Caco-2 (cell line): ENCODE measurements around the gene BCAR1. TPM values are rescaled to one million over a fixed set of nuclear protein-coding genes. Genes with fewer than 3 reads are reported as not detected.
"Not testable (repeated sequence)": the region's sequence is repeated elsewhere in the genome, so short reads cannot be mapped to it uniquely, and the experiment has no call there.

Experiments used
- BruUV-seq: library from RNA; stranded (reverse); fragments of 400-500 nt; replicated peaks from 2 replicates; lab custom pipeline; 2021; lab: Mats Ljungman, UMichigan
- CTCF ChIA-PET: fragments of 300-600 bp; sonication (Branson Sonifier 250); formaldehyde crosslinking; loops from one replicate; lab custom pipeline; 2022; ENCODE audit warnings: antibody characterized with exemption; lab: Charles Lee
- POLR2A ChIA-PET: fragments of 300-600 bp; sonication (Branson Sonifier 250); formaldehyde crosslinking; loops from one replicate; lab custom pipeline; 2022; ENCODE audit warnings: antibody characterized with exemption; lab: Charles Lee
- DNase-seq, 2 experiments: peaks; one replicate each; pipeline versions ENCODE4 v3.0.0 to v3.0.0-alpha.2; 2020 to 2022
- H3K27me3 ChIP-seq: replicated peaks from 2 replicates; pipeline ENCODE4 v1.6.0; 2011; ENCODE audit warnings: low read length; ENCODE audit not compliant: control insufficient read depth, insufficient read depth
- H3K36me3 ChIP-seq: 2 replicates; pipeline ENCODE4 v1.5.1; 2011; ENCODE audit warnings: low read length; ENCODE audit not compliant: control insufficient read depth, insufficient read depth
- H3K4me1 ChIP-seq: fragments of 250-450 bp; sonication (Bioruptor Pico); 2 replicates; pipeline ENCODE4 v1.5.1; 2020; ENCODE audit warnings: mild to moderate bottlenecking
- H3K4me3 ChIP-seq: 2 replicates; pipeline ENCODE4 v1.5.1; 2011; ENCODE audit warnings: low read depth, mild to moderate bottlenecking, control low read depth, low read length
- H3K9me3 ChIP-seq: fragments of 250-450 bp; sonication (Bioruptor Pico); 2 replicates; pipeline ENCODE4 v1.5.1; 2020; ENCODE audit warnings: mild to moderate bottlenecking, moderate library complexity
- H3K27ac Mint-ChIP-seq: one replicate; pipeline ENCODE4 v1.8.0; 2022; ENCODE audit warnings: mixed read lengths; ENCODE audit not compliant: unreplicated experiment
- H3K27me3 Mint-ChIP-seq: one replicate; pipeline ENCODE4 v1.8.0; 2022; ENCODE audit warnings: mixed read lengths; ENCODE audit not compliant: insufficient read depth, unreplicated experiment
- H3K36me3 Mint-ChIP-seq: one replicate; pipeline ENCODE4 v1.8.0; 2022; ENCODE audit warnings: mild to moderate bottlenecking, mixed read lengths; ENCODE audit not compliant: insufficient read depth, unreplicated experiment
- H3K4me1 Mint-ChIP-seq: one replicate; pipeline ENCODE4 v1.8.0; 2022; ENCODE audit warnings: low read depth, mixed read lengths; ENCODE audit not compliant: unreplicated experiment
- H3K4me3 Mint-ChIP-seq: one replicate; pipeline ENCODE4 v1.8.0; 2022; ENCODE audit warnings: mild to moderate bottlenecking, moderate library complexity, mixed read lengths; ENCODE audit not compliant: unreplicated experiment
- H3K9me3 Mint-ChIP-seq: one replicate; pipeline ENCODE4 v1.8.0; 2022; ENCODE audit warnings: mixed read lengths; ENCODE audit not compliant: unreplicated experiment
- CTCF ChIP-seq, 2 experiments: fragments of 200-600 bp in 1 of 2; IDR thresholded peaks; 1 replicate in 1 of 2; 2 replicates in 1 of 2; pipeline versions ENCODE4 v1.5.1 to v1.8.0; 2011 to 2022; ENCODE audit warnings: antibody characterized with exemption in 1 of 2, control low read depth in 1 of 2, inconsistent platforms in 1 of 2, low read depth in 1 of 2, low read length in 1 of 2, mild to moderate bottlenecking in 1 of 2, moderate library complexity in 1 of 2; ENCODE audit not compliant: insufficient read depth in 1 of 2, severe bottlenecking in 1 of 2, unreplicated experiment in 1 of 2
- intact Hi-C: fragments of 100-400 bp; cut with micrococcal nuclease; formaldehyde crosslinking; loops from one replicate; pipeline ENCODE4 v1.10.0; 2022; ENCODE audit not compliant: unreplicated experiment
- total RNA-seq: library from RNA; stranded (reverse); gene quantifications from 2 replicates; pipeline ENCODE4 v1.2.3, GENCODE V29; 2022

Gene BCAR1
- total RNA-seq, 1 experiment from 2014 or later, result 95.5 TPM

GRCh38 chr16:75271441-75272096 is 20.1 kb upstream of the BCAR1 start:
- Mint-ChIP-seq H3K9me3 (no peaks in the 10 kb centered on the region), H3K36me3 (peaks cover 1% of the 10 kb centered on the region), H3K4me1 (no peaks in the 10 kb centered on the region), H3K4me3 (no peak overlapping the region), H3K27ac (no peak overlapping the region), H3K27me3 (no peaks in the 10 kb centered on the region)
- no peak overlapping the region for H3K4me3 ChIP-seq
- H3K36me3 ChIP-seq, result no peaks in the 10 kb centered on the region
- peaks cover 13% of the 10 kb centered on the region for H3K4me1 ChIP-seq
- DNase-seq, result no peak
- ChIA-PET POLR2A (no interaction called here), CTCF (no interaction called here)
- BruUV-seq, result no TSS peak
- no peaks in the 10 kb centered on the region for H3K27me3 ChIP-seq
- H3K9me3 ChIP-seq, result no peaks in the 10 kb centered on the region
- TF ChIP-seq CTCF (IDR thresholded peaks at IDR 0.05; ENCODE audit: insufficient read depth in 1 of 2, low read depth in 1 of 2, low read length in 1 of 2, severe bottlenecking in 1 of 2, unreplicated experiment in 1 of 2), result no peak
- intact Hi-C loops, result no loop called here

GRCh38 chr16:75269358-75269757 is 17.9 kb upstream of the BCAR1 start:
- H3K4me3 Mint-ChIP-seq, H3K27me3 ChIP-seq, intact Hi-C loops, H3K9me3 ChIP-seq, BruUV-seq, DNase-seq, CTCF ChIA-PET, H3K9me3 Mint-ChIP-seq, H3K4me1 Mint-ChIP-seq, H3K36me3 ChIP-seq, H3K27me3 Mint-ChIP-seq, H3K27ac Mint-ChIP-seq, POLR2A ChIA-PET, H3K4me3 ChIP-seq: not testable (repeated sequence)
- peaks cover 10% of the 10 kb centered on the region for H3K36me3 Mint-ChIP-seq
- H3K4me1 ChIP-seq, result peaks cover 23% of the 10 kb centered on the region

GRCh38 chr16:75267631-75268264 is 16.3 kb upstream of the BCAR1 start:
- BruUV-seq, result no TSS peak
- Histone ChIP-seq H3K27me3 (no peaks in the 10 kb centered on the region), H3K36me3 (peaks cover 3% of the 10 kb centered on the region; the same call in 1 of the 2 replicates), H3K4me3 (no peak overlapping the region), H3K4me1 (peaks cover 39% of the 10 kb centered on the region), H3K9me3 (no peaks in the 10 kb centered on the region)
- H3K4me3 Mint-ChIP-seq, result no peak overlapping the region
- ChIA-PET POLR2A (no interaction called here), CTCF (no interaction called here)
- intact Hi-C loops, result no loop called here
- DNase-seq, result no peak
- peaks cover 10% of the 10 kb centered on the region for H3K4me1 Mint-ChIP-seq
- no peaks in the 10 kb centered on the region for H3K27me3 Mint-ChIP-seq
- no peaks in the 10 kb centered on the region for H3K9me3 Mint-ChIP-seq
- no peak overlapping the region for H3K27ac Mint-ChIP-seq
- no peak for TF ChIP-seq CTCF (IDR thresholded peaks at IDR 0.05; ENCODE audit: insufficient read depth in 1 of 2, low read depth in 1 of 2, low read length in 1 of 2, severe bottlenecking in 1 of 2, unreplicated experiment in 1 of 2)
- peaks cover 22% of the 10 kb centered on the region for H3K36me3 Mint-ChIP-seq
